Neuron (in vitro differentiated cells): Measurements from ENCODE around the gene LRP5.

Experiments
- H2AFZ ChIP-seq: one replicate; pipeline ENCODE4 v1.6.1; 2013; ENCODE audit warnings: low read depth, mild to moderate bottlenecking, inconsistent platforms, low read length, moderate library complexity
- H3K27me3 ChIP-seq: one replicate; pipeline ENCODE4 v1.6.1; 2013; ENCODE audit warnings: low read length; ENCODE audit not compliant: insufficient read depth
- H3K36me3 ChIP-seq: one replicate; pipeline ENCODE4 v1.6.1; 2013; ENCODE audit warnings: low read length; ENCODE audit not compliant: insufficient read depth
- H3K4me1 ChIP-seq: one replicate; pipeline ENCODE4 v1.6.1; 2013; ENCODE audit warnings: low read length; ENCODE audit not compliant: insufficient read depth
- H3K4me3 ChIP-seq: 2 replicates; pipeline ENCODE4 v1.5.1; 2013; ENCODE audit warnings: mild to moderate bottlenecking, low read length, moderate library complexity
- H3K9me3 ChIP-seq: one replicate; pipeline ENCODE4 v1.6.1; 2013; ENCODE audit warnings: low read length

Gene LRP5

DNA sequence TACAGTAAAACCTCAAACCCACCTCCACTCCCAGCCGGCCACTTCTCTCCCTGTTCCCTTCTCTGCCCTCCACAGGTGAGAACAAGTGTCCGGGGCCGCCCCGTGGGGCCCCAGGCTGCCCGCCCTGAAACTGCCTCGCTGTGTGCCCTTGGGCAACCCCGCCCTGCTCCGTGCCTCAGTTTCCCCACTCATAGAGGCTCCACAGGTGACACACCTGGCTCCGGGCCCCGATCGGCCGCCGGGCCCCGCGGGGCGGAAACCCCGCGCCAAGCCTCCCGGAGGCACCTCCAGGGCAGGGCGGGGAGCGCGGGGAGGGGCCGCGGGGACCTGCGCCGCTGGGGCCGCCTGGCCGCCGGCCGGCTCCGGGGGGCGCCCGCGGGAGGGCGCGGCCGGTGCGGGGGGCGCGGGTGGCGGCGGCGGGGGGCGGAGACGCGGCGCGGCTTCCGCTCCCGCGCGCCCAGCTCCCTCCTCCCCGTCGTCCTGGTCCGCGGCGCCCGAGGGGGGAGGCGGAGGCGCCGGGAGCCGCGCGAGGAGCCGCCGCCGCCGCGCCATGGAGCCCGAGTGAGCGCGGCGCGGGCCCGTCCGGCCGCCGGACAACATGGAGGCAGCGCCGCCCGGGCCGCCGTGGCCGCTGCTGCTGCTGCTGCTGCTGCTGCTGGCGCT, at the start of gene LRP5:
Gene LRP5, plus strand, starts transcription at position 475 of the 663 bp plus-strand sequence. Its CDS starts 124 bp downstream, at position 599.
- H2AFZ ChIP-seq, result peak within 1 kb of the TSS; percentile 37
- H3K9me3 ChIP-seq, result no peaks in the 10 kb centered on the region
- peak within 1 kb of the TSS; percentile 90 for H3K4me3 ChIP-seq
- peaks cover 2% of the 10 kb centered on the region for H3K27me3 ChIP-seq
- peaks cover 20% of the 10 kb centered on the region for H3K4me1 ChIP-seq
- no peaks in the 10 kb centered on the region for H3K36me3 ChIP-seq

DNA sequence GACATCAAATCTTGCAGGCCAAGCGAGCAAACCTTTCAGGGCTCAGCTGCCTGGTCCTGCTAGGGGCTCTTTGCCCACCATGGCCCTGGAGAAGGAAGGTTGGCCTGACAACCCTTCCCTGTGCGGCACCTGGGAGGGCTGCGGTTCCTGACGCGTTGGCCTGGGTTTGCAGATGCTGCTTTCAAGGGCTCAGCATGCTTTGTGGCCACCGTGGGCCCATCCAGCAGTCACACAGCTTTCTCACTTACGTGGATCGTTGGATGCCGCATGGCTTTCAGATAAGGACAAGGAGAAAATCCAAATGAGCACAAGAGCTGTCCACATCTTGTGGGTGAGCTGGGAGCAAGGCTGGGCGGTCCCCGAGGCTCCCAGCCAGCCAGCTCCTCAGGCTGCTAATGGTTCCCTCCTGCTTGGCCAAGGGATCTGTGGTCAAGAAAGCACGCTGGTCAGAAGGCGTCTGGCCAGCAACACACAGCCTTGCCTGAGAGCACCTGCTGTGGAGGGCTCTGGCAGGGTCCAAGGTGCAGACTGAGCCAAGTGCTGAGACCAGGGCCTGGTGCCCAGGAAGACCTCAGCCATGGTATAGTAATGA, 48.9 kb upstream of the LRP5 start:
- Histone ChIP-seq H2AFZ (no peak overlapping the region), H3K9me3 (no peaks in the 10 kb centered on the region), H3K4me1 (no peaks in the 10 kb centered on the region), H3K36me3 (peaks cover 69% of the 10 kb centered on the region), H3K27me3 (no peaks in the 10 kb centered on the region), H3K4me3 (no peak overlapping the region)

DNA sequence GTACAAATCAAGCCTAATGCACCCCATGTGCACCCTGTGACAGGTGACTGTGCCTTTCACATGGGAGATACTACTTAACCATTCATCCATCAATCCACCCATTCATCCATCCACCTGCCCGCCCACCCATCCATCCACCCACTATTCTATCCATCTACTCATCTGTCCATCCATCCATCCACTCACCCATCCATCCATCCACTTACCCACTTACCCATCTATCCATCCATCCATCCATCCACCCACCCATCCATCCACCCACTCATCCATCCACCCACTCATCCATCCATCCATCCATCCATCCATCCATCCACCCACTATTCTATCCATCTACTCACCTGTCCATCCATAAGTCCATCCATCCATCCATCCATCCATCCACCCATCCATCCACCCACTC, 48.1 kb upstream of the LRP5 start:
- Histone ChIP-seq H2AFZ (no peak overlapping the region), H3K9me3 (no peaks in the 10 kb centered on the region), H3K4me3 (no peak overlapping the region), H3K27me3 (no peaks in the 10 kb centered on the region), H3K4me1 (no peaks in the 10 kb centered on the region), H3K36me3 (peaks cover 69% of the 10 kb centered on the region)

DNA sequence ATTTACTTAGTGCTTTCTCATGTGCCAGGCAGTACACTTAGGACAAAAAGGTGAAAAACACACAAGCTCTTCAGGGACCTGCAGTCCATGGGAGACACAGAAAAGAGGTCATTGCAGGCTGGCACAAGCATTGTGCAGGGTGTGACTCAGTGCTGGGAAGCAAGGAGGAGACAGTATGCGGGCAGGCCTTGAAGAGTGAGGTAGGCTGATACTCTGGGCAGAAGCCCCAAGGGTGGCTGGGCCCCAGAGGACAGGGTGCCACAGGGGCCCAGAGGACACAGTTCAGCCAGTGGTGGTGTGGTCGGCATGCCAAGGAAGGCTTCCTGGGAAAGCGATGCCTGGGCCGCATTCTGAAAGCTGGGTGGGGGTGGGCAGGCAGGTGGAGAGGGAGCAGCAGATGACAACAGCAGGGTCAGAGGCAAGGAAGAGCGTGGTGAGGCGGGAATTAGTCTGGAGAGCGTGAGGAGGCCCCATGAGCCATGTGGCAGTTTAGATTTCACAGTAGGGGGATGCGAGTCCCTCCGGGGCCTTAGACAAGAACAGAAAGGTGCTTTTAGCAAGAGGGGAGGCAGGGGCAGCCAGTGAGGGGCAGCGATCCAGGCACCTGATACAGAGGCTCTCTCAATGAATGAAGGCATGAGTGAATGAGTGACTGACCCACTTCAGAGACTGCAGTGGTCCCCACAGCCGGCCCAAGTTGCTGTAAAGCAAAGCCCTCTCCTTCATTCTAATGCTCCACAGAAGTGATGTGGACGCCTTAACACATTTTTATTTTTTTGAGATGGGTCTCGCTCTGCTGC, 47.5 kb upstream of the LRP5 start:
- Histone ChIP-seq H3K4me1 (peaks cover 4% of the 10 kb centered on the region), H2AFZ (no peak overlapping the region), H3K4me3 (no peak overlapping the region), H3K36me3 (peaks cover 69% of the 10 kb centered on the region), H3K27me3 (no peaks in the 10 kb centered on the region), H3K9me3 (no peaks in the 10 kb centered on the region)

DNA sequence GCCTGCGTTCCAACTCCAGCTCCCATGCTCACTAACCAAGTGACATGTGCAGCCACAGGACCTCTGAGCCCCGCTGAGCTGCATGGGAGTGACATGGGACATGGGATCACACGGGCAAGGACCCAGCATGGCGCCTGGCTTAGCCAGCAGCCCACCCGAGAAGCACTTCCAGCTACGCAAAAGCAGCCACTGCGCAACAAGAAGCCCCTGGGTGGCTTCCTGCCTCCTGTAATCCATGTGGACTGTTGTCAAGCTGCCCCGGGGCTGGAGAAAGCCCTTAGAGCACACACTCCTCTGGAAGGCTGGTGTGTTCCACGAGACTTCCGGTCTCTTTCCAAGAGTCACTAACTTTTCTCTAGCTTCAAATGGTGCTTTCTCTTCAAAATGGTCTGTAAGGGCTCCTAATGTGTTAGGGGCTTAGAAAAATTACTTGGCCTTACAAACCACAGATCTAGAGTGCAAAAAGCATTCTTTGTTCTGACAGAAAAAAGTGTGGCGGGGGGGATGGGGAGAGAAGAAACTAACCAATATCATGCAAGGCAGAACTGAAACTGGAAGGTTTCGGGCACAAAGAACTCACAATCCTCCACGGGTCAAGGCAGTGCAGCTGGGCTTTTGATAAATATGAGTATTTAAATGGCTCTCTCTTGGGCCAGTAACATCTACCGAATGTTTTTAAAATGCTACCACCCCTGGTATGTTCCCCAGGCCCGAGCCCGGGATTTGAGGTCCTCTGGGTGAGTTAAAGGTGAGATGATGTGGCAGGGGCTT, 46.1 kb upstream of the LRP5 start:
- Histone ChIP-seq H3K9me3 (no peaks in the 10 kb centered on the region), H3K36me3 (peaks cover 61% of the 10 kb centered on the region), H3K27me3 (no peaks in the 10 kb centered on the region), H2AFZ (no peak overlapping the region), H3K4me3 (no peak overlapping the region), H3K4me1 (peaks cover 11% of the 10 kb centered on the region)

GRCh38 chr11:68266936-68267880, 45.2 kb upstream of the LRP5 start:
- Histone ChIP-seq H3K9me3 (no peaks in the 10 kb centered on the region), H3K36me3 (peaks cover 52% of the 10 kb centered on the region), H3K27me3 (no peaks in the 10 kb centered on the region), H2AFZ (no peak overlapping the region), H3K4me3 (no peak overlapping the region), H3K4me1 (peaks cover 11% of the 10 kb centered on the region)

DNA sequence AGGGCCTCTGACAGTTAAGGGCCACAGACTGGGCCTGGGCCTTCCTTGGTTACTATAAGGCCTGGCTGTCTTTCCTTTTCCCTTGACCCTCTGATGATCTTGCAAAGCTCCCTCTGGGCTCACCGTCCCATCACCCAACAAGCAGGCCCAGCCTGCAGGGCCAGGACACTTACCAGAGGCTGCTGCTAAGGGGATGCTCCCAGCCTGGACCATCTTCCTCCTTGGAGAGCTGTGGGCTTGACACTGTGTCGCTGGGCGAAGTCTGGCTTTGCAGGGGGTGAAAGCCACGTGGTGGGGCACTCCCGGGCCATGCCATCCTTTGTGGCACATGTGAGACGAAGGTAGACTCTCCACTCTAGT, 44.5 kb upstream of the LRP5 start:
- Histone ChIP-seq H3K36me3 (peaks cover 45% of the 10 kb centered on the region), H3K4me1 (peaks cover 12% of the 10 kb centered on the region), H3K4me3 (no peak overlapping the region), H2AFZ (no peak overlapping the region), H3K9me3 (no peaks in the 10 kb centered on the region), H3K27me3 (no peaks in the 10 kb centered on the region)

DNA sequence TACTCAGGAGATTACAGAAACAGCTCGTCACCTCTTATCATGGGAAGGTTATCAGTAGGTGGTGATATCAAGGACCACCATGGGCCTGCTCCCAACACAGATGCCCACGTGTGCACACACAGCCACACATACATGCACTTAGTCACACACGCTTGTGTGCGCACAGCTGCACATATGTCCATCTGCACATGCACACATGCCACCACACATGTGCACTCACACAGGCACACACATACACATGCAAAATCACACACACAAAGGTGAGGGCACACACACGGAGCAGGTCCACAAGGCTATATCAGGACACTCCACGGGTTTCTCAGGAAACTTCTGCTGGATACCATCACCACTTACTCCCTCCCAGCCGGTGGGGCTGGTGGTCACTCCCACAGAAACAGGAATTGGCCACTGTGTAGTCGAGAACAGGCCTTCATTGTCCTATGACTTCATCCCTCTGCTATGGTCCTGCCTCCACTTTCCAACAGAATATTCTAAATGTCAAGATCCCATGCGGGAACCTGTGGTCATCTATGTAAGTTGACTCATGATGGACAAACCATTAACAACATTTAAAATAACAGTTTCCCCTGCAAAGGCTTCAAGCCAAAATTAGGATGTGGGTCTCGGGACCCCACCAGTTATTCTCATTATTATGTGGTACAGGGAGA, 42.8 kb upstream of the LRP5 start:
- Histone ChIP-seq H3K27me3 (no peaks in the 10 kb centered on the region), H3K36me3 (peaks cover 31% of the 10 kb centered on the region), H3K9me3 (no peaks in the 10 kb centered on the region), H3K4me1 (peaks cover 14% of the 10 kb centered on the region), H3K4me3 (no peak overlapping the region), H2AFZ (no peak overlapping the region)

DNA sequence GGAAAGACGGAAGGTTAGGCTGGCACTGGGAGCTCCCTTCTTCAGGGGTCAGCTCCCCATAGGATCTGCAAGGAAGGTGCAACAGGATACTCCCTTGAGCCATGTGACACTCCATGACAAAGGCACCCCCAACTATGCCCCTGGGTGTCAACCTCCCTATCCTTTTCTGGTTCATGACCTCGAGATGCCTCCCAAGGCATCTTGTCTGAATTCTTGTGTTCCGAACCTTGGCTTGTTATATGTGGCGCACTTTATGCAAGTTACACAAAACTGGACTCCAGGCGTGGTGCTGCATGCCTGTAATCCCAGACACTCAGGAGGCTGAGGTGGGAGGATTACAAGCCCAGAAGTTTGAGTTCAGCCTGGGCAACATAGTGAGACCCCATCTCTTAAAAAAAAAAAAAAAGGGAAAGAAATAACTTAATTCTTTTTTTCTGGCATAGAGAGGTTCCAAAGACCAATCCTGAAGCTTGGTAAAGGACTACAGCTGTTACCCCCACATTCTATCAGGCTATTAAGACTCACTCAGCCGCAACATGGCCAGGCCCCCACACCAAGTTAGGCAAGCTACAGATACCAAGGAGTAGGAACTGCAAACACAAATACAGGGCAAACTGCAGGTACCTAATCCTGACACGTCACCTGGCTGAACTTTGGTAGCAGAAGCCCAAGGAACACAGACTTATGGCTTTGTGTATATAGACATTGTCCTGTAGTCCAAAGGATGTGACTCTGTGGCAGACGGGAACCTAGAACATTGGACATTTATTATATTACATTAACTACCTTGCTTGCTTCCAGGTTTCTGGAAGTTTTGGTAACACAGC, 42.0 kb upstream of the LRP5 start:
- no peaks in the 10 kb centered on the region for H3K27me3 ChIP-seq
- H3K4me1 ChIP-seq, result peaks cover 14% of the 10 kb centered on the region
- peak overlapping the region; percentile 68 for H3K4me3 ChIP-seq
- H2AFZ ChIP-seq, result peak overlapping the region; percentile 83
- no peaks in the 10 kb centered on the region for H3K9me3 ChIP-seq
- peaks cover 23% of the 10 kb centered on the region for H3K36me3 ChIP-seq

DNA sequence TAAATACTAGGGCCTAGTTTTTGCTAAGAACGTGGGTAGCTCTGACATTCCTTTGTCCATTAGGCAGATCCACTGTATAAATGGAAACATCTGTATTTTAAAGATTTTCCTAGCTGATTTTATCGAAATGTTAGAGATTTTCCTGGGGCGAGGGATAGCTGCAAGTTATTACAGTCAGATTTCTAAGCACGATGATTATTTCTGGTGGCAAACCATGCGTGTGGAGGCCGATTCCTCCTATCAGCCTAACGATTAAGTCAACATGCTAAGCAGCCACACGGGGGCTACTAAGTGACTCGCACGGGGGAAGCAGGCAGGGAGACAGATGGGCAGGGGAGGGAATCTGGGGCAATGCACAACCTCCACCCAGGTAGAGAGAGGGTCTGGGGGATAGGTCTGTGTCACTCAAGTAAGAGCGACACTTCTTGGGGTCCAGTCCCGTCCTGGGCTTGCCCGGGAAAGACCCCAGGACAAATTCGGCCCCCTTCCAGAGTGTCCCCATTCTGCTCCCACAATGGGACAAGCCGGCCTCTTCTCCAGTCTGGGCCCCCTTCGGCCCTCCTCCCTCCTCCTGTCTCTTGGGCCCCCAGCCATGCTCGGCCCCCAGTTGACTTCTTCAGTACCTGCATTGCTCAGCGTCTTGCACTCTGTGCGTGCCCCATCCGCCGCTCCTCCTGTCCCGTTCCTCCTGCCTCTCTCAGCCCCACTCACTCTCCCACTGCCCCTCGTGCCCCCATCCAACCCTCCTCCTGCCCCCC, 41.2 kb upstream of the LRP5 start:
- Histone ChIP-seq H3K27me3 (no peaks in the 10 kb centered on the region), H3K4me3 (peak overlapping the region; percentile 68), H3K36me3 (peaks cover 15% of the 10 kb centered on the region)

More for the DNA sequence above, 41.2 kb upstream of the LRP5 start:
- Histone ChIP-seq H3K4me1 (peaks cover 14% of the 10 kb centered on the region), H3K9me3 (no peaks in the 10 kb centered on the region), H2AFZ (peak overlapping the region; percentile 83)
